HepG2 (cell line): ENCODE measurements around the gene COPZ2. TPM values are rescaled to one million over a fixed set of nuclear protein-coding genes. Genes with fewer than 3 reads are reported as not detected.
A peak's percentile ranks its signal among the peaks of the same experiment; 100 is the strongest.

Source experiments
- ATAC-seq: fragments of 200-7000 bp; cut with Tn5 transposase; 3 replicates; pipeline ENCODE4 v1.9.1; 2020; ENCODE audit warnings: mild to moderate bottlenecking, moderate library complexity
- BruUV-seq: library from RNA; stranded (reverse); fragments of 400-500 nt; replicated peaks from 2 replicates; lab custom pipeline; 2021; lab: Mats Ljungman, UMichigan
- CTCF ChIA-PET: fragments of 300-600 bp; formaldehyde crosslinking; extraction: SDS; loops from one replicate; lab custom pipeline; 2021; ENCODE audit warnings: low total read pairs, inconsistent platforms, low intra/inter-chr PET ratio; lab: Yijun Ruan, JAX
- POLR2A ChIA-PET: fragments of 350-600 bp; sonication (Branson Sonifier 250); formaldehyde crosslinking; loops from one replicate; lab custom pipeline; 2020; ENCODE audit warnings: antibody characterized with exemption, inconsistent platforms; lab: Yijun Ruan, JAX
- DNase-seq: peaks from one replicate; pipeline ENCODE4 v3.0.0-alpha.2; 2015; ENCODE audit warnings: low spot score
- FAIRE-seq: peaks from 3 replicates; lab custom pipeline; 2011; peaks lifted over from hg19 to GRCh38; lab: Jason Lieb, UNC
- H2AFZ ChIP-seq: one replicate; pipeline ENCODE4 v1.6.1; 2011; ENCODE audit warnings: low read length, inconsistent platforms
- H3K27ac ChIP-seq: fragments of 300-600 bp; 3 replicates; pipeline ENCODE4 v1.8.0; 2011; ENCODE audit warnings: mixed run types, mild to moderate bottlenecking, mixed read lengths, low read length, inconsistent platforms; ENCODE audit not compliant: insufficient read depth; ENCODE audit errors: extremely low read length
- H3K27me3 ChIP-seq, 2 experiments: fragments of 200-600 bp in 1 of 2; 2 replicates in 1 of 2; 3 replicates in 1 of 2; pipeline versions ENCODE4 v1.6.0 to v1.8.0; 2011; ENCODE audit warnings: low read length in 2 of 2, mild to moderate bottlenecking in 2 of 2, moderate library complexity in 2 of 2, inconsistent platforms in 1 of 2; ENCODE audit not compliant: insufficient read depth in 2 of 2, control insufficient read depth in 1 of 2
- H3K36me3 ChIP-seq, 2 experiments: fragments of 200-600 bp in 1 of 2; replicated peaks in 1 of 2; 2 replicates in 1 of 2; 3 replicates in 1 of 2; pipeline versions ENCODE4 v1.5.1 to v1.8.0; 2011; ENCODE audit warnings: low read length in 2 of 2, inconsistent platforms in 1 of 2; ENCODE audit not compliant: insufficient read depth in 2 of 2, control insufficient read depth in 1 of 2
- H3K4me1 ChIP-seq: 2 replicates; pipeline ENCODE4 v1.5.1; 2012; ENCODE audit warnings: low read length, inconsistent platforms; ENCODE audit not compliant: insufficient read depth
- H3K4me2 ChIP-seq: 2 replicates; pipeline ENCODE4 v1.6.0; 2011; ENCODE audit warnings: low read depth, low read length, inconsistent platforms
- H3K4me3 ChIP-seq, 3 experiments: fragments of 200-600 bp in 1 of 3; sonication (generic), shearing (Covaris generic) in 1 of 3; replicated peaks in 1 of 3; 2 replicates each; pipeline ENCODE4 v1.5.1; 2011 to 2016; ENCODE audit warnings: low read length in 3 of 3, inconsistent platforms in 2 of 3, low read depth in 2 of 3, mild to moderate bottlenecking in 2 of 3, control low read depth in 1 of 3, mixed read lengths in 1 of 3; ENCODE audit not compliant: insufficient read depth in 1 of 3
- H3K79me2 ChIP-seq: one replicate; pipeline ENCODE4 v1.6.1; 2011; ENCODE audit warnings: low read length, inconsistent platforms; ENCODE audit not compliant: insufficient read depth
- H3K9ac ChIP-seq: 2 replicates; pipeline ENCODE4 v1.6.0; 2011; ENCODE audit warnings: mild to moderate bottlenecking, low read depth, low read length, inconsistent platforms; ENCODE audit not compliant: insufficient read depth
- H3K9me3 ChIP-seq: 2 replicates; pipeline ENCODE4 v1.5.1; 2012; ENCODE audit warnings: mild to moderate bottlenecking, low read length
- H4K20me1 ChIP-seq: 2 replicates; pipeline ENCODE4 v1.6.0; 2011; ENCODE audit warnings: inconsistent platforms, mild to moderate bottlenecking, low read length, moderate library complexity; ENCODE audit not compliant: insufficient read depth
- CCAR2 ChIP-seq: fragments of 200-400 bp; formaldehyde crosslinking; optimal IDR thresholded peaks from 2 replicates; pipeline ENCODE3; 2018; ENCODE audit warnings: low read depth, mild to moderate bottlenecking, low read length, moderate library complexity
- CEBPB ChIP-seq: IDR thresholded peaks from 2 replicates; pipeline ENCODE4 v1.6.1; 2011; ENCODE audit warnings: low read depth, low read length, improper control_type of control experiment, borderline replicate concordance
- GFI1 ChIP-seq: sonication (generic); formaldehyde crosslinking; IDR thresholded peaks from 2 replicates; pipeline ENCODE4 v1.5.0; 2020; ENCODE audit warnings: missing genetic modification reagents, mild to moderate bottlenecking, borderline replicate concordance
- HNRNPLL ChIP-seq: fragments of 200-400 bp; formaldehyde crosslinking; IDR thresholded peaks from 2 replicates; pipeline ENCODE4 v1.6.1; 2017; ENCODE audit warnings: mild to moderate bottlenecking, low read depth, low read length; ENCODE audit not compliant: poor library complexity, severe bottlenecking
- KLF12 ChIP-seq: sonication (generic); formaldehyde crosslinking; IDR thresholded peaks from 2 replicates; pipeline ENCODE4 v1.4.0; 2020; ENCODE audit warnings: missing genetic modification reagents, borderline replicate concordance
- NR3C1 ChIP-seq: sonication (generic); formaldehyde crosslinking; IDR thresholded peaks from 2 replicates; pipeline ENCODE4 v1.4.0; 2020; ENCODE audit warnings: missing genetic modification reagents
- SMC3 ChIP-seq: IDR thresholded peaks from 2 replicates; pipeline ENCODE4 v1.6.1; 2011; ENCODE audit warnings: low read length, improper control_type of control experiment
- ZNF136 ChIP-seq: sonication (generic); formaldehyde crosslinking; IDR thresholded peaks from 2 replicates; pipeline ENCODE4 v1.8.1; 2022; ENCODE audit warnings: low read depth, mild to moderate bottlenecking, moderate library complexity, missing genetic modification reagents
- ZNF253 ChIP-seq: sonication (generic); formaldehyde crosslinking; IDR thresholded peaks from 2 replicates; pipeline ENCODE4 v1.8.0; 2022; ENCODE audit warnings: mild to moderate bottlenecking, missing genetic modification reagents, borderline replicate concordance
- ZNF33A ChIP-seq: sonication (generic); formaldehyde crosslinking; IDR thresholded peaks from 2 replicates; pipeline ENCODE4 v1.5.1; 2020; ENCODE audit warnings: missing genetic modification reagents, mild to moderate bottlenecking, moderate library complexity, borderline replicate concordance
- ZNF614 ChIP-seq: IDR thresholded peaks from 2 replicates; pipeline ENCODE4 v1.6.1; 2018; ENCODE audit warnings: missing biosample characterization, missing genetic modification reagents, inconsistent platforms, borderline replicate concordance
- ZNF652 ChIP-seq: IDR thresholded peaks from 2 replicates; pipeline ENCODE4 v1.6.1; 2016; ENCODE audit warnings: low read depth, borderline replicate concordance
- ZNF746 ChIP-seq: sonication (generic); formaldehyde crosslinking; IDR thresholded peaks from 2 replicates; pipeline ENCODE4 v1.8.0; 2022; ENCODE audit warnings: mild to moderate bottlenecking, missing genetic modification reagents
- ZNF768 ChIP-seq: sonication (generic); formaldehyde crosslinking; IDR thresholded peaks from 2 replicates; pipeline ENCODE4 v1.4.0; 2020; ENCODE audit warnings: missing genetic modification reagents
- WGBS: methylation state at CpG from one replicate; pipeline ENCODE4 v1.1.6; 2017; ENCODE audit warnings: low lambda C conversion rate; 5-methylcytosine and 5-hydroxymethylcytosine counted together
- in situ Hi-C: cut with HindIII; loops from 2 replicates; pipeline ENCODE4 v1.10.0; 2017; ENCODE audit warnings: low pct_unique_long_range_greater_than_20kb; ENCODE audit not compliant: extremely low pct_ligation_motif_present
- intact Hi-C: fragments of 100-400 bp; cut with micrococcal nuclease; formaldehyde crosslinking; loops from one replicate; pipeline ENCODE4 v1.10.0; 2022; ENCODE audit not compliant: unreplicated experiment
- polyA plus RNA-seq, 8 experiments: library from polyadenylated mRNA; depleted of rRNA in 3 of 8; stranded (reverse) in 7 of 8; unstranded in 1 of 8; fragments of >200 nt; fragmentation: Illumina TruSeq in 4 of 8; extraction: Trizol in 4 of 8; gene quantifications; 2 replicates each; pipeline versions ENCODE4 v1.2.1 to v1.2.3, GENCODE V29; 2011 to 2016; ENCODE audit warnings: low read depth in 4 of 8, missing spikeins in 1 of 8, mixed read lengths in 1 of 8; ENCODE audit not compliant: insufficient read depth in 1 of 8
- total RNA-seq, 5 experiments: library from RNA; depleted of rRNA; stranded (reverse); fragments of >200 nt; fragmentation: Illumina TruSeq; extraction: Trizol; gene quantifications; 2 replicates each; pipeline ENCODE4 v1.2.3, GENCODE V29; 2016; ENCODE audit warnings: low read depth in 1 of 5
- TF ChIP-seq, protein P1 (sequence below): sonication (generic); formaldehyde crosslinking; IDR thresholded peaks from 2 replicates; pipeline ENCODE4 v1.5.0; 2020; ENCODE audit warnings: mild to moderate bottlenecking, missing genetic modification reagents, borderline replicate concordance

COPZ2 gene
- total and polyA plus RNA-seq, 2 of the 13 experiments (the other 11 are each of a cell fraction or from before 2014, with no cell fraction given): 0.61 to 1.5 TPM

DNA sequence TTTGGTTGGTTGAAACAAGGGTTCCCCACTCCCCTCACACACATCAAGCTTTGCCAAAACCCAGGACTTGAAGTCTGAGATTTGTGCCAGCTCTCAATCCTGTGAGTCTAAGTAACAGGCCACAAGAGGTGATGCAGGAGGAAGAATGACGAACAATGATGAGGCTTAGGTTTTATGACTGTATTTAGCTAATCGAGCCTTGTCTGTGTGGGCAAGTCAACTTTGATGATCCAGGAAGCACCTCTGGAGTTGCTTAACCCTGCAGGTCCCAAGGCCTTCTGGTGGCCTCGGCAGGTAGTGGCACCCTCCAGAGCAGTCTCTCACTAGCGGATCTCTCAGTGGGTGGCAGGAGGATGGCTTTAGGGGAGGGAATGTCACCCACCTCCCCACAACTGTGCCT is 38.0 kb downstream of the COPZ2 start:
- FAIRE-seq (no peak), DNase-seq (no peak), ATAC-seq (peak; percentile 89)
- H3K9me3 ChIP-seq: no peaks in the 10 kb centered on the region
- H3K36me3 ChIP-seq: no peaks in the 10 kb centered on the region
- H2AFZ ChIP-seq: no peak overlapping the region
- H3K4me3 ChIP-seq: no peak overlapping the region
- H3K4me2 ChIP-seq: no peak overlapping the region
- intact Hi-C loops: no loop called here
- ChIA-PET CTCF (no interaction called here), POLR2A (interaction anchor here (0.8 to 1.2 kb wide), 2 partner anchors 29 to 49 kb away, joined by 3 read pairs; partner anchors contain the start of genes CDK5RAP3 and NFE2L1)
- TF ChIP-seq ZNF614 (CRISPR knock-in tag): no peak
- TF ChIP-seq ZNF768: no peak
- TF ChIP-seq ZNF652 (CRISPR knock-in tag): peak; percentile 73; the same call in 1 of the 2 replicates
- no peak for TF ChIP-seq KLF12 (CRISPR knock-in tag)
- TF ChIP-seq CEBPB: peak; percentile 78
- TF ChIP-seq HNRNPLL: no peak
- TF ChIP-seq SMC3: 0 out of 2 replicates have a peak, but pooled peaks have one; percentile 16
- no peak for TF ChIP-seq ZNF33A (CRISPR knock-in tag)
- no peak for TF ChIP-seq NR3C1 (CRISPR knock-in tag)
- no peak for TF ChIP-seq ZNF253 (CRISPR knock-in tag)
- TF ChIP-seq, protein P1, sequence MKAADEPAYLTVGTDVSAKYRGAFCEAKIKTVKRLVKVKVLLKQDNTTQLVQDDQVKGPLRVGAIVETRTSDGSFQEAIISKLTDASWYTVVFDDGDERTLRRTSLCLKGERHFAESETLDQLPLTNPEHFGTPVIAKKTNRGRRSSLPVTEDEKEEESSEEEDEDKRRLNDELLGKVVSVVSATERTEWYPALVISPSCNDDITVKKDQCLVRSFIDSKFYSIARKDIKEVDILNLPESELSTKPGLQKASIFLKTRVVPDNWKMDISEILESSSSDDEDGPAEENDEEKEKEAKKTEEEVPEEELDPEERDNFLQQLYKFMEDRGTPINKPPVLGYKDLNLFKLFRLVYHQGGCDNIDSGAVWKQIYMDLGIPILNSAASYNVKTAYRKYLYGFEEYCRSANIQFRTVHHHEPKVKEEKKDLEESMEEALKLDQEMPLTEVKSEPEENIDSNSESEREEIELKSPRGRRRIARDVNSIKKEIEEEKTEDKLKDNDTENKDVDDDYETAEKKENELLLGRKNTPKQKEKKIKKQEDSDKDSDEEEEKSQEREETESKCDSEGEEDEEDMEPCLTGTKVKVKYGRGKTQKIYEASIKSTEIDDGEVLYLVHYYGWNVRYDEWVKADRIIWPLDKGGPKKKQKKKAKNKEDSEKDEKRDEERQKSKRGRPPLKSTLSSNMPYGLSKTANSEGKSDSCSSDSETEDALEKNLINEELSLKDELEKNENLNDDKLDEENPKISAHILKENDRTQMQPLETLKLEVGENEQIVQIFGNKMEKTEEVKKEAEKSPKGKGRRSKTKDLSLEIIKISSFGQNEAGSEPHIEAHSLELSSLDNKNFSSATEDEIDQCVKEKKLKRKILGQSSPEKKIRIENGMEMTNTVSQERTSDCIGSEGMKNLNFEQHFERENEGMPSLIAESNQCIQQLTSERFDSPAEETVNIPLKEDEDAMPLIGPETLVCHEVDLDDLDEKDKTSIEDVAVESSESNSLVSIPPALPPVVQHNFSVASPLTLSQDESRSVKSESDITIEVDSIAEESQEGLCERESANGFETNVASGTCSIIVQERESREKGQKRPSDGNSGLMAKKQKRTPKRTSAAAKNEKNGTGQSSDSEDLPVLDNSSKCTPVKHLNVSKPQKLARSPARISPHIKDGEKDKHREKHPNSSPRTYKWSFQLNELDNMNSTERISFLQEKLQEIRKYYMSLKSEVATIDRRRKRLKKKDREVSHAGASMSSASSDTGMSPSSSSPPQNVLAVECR: 0 out of 2 replicates have a peak, but pooled peaks have one; percentile 22
- no peak for TF ChIP-seq ZNF746 (CRISPR knock-in tag)
- no peak for TF ChIP-seq GFI1 (CRISPR knock-in tag)
- TF ChIP-seq CCAR2: no peak
- TF ChIP-seq ZNF136: no peak
- H3K27ac ChIP-seq: no peak overlapping the region
- H3K4me1 ChIP-seq: peaks cover 30% of the 10 kb centered on the region
- no peaks in the 10 kb centered on the region for H3K79me2 ChIP-seq
- peaks cover 3 to 34% of the 10 kb centered on the region in 2 experiments; a peak in 3 of 5 replicates for H3K27me3 ChIP-seq
- H3K9ac ChIP-seq: no peak overlapping the region
- H4K20me1 ChIP-seq: no peaks in the 10 kb centered on the region
- in situ Hi-C loops: no loop called here
- no TSS peak for BruUV-seq
- WGBS: 0% methylated on average over 3 of the region's 4 CpGs
